Right lobe of liver (tissue), 4 donors: ENCODE results near the gene C2orf49.

Source experiments
- POLR2A ChIP-seq: fragments of 450-650 bp; IDR thresholded peaks from one replicate; pipeline ENCODE4 v1.6.1; 2017; ENCODE audit warnings: antibody characterized with exemption, mild to moderate bottlenecking
- TF ChIP-seq, protein P1 (sequence below), 4 donors: fragments of 200-600 bp in 3 of 4; fragments of 450-650 bp in 1 of 4; IDR thresholded peaks; one replicate each; pipeline versions ENCODE4 v1.5.1 to v1.8.0; 2016 to 2022; ENCODE audit warnings: antibody characterized with exemption in 4 of 4, mild to moderate bottlenecking in 2 of 4
- donor health status: DM: no; HTN: no; CAD: no.
- donor health status: DM: no; HTN: no; CAD: no.
- donor health status: DM: no; HTN: yes; CAD: no.

DNA sequence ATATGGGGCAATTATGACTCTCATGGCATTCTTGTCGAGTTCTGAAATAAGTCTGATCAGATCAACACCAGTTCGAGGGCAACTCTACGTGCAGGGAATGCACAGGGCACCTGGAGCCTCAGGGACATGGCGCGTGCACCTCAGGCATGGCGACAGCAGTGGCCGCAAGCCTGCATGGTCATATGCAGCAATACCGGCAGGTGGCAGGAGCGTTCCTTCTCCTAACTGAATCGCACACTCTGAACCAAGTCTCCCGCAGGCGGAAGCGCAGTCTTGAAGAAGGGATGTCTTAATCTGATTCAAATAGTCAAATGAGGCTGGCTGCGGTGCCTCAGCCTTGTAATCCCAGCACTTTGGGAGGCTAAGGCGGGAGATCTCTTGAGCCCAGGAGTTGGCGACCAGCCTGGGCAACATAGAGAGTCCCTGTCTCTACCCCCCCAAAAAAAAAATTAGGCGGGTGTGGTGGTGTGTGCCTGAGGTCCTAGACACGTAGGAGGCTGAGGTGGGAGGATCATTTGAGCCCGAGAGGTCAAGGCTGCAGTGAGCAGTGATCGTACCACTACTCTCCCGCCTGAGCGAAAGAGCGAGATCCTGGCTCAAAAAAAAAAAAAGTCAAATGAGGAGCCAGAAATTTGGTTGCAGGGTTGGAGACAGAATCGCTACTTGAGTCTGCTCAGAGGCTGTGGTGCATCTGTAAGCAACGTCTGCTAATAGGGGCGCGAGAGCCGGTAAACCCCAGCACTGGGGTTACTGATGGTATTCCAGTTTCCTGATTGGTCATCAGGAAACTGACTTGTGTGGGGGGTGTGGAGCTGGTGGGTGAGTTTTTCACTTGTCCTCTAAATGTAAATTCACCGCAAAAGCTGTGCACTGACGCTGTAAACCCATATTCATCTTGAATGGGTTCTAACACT lies 32.7 kb downstream of the C2orf49 start:
- TF ChIP-seq POLR2A: no peak
- TF ChIP-seq, protein P1, sequence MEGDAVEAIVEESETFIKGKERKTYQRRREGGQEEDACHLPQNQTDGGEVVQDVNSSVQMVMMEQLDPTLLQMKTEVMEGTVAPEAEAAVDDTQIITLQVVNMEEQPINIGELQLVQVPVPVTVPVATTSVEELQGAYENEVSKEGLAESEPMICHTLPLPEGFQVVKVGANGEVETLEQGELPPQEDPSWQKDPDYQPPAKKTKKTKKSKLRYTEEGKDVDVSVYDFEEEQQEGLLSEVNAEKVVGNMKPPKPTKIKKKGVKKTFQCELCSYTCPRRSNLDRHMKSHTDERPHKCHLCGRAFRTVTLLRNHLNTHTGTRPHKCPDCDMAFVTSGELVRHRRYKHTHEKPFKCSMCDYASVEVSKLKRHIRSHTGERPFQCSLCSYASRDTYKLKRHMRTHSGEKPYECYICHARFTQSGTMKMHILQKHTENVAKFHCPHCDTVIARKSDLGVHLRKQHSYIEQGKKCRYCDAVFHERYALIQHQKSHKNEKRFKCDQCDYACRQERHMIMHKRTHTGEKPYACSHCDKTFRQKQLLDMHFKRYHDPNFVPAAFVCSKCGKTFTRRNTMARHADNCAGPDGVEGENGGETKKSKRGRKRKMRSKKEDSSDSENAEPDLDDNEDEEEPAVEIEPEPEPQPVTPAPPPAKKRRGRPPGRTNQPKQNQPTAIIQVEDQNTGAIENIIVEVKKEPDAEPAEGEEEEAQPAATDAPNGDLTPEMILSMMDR (IDR thresholded peaks at IDR 0.05): peak; percentile 89 to 95 (median 92)
